Ovary (tissue), 1 donor: Measurements from ENCODE around the gene MUC5AC.

Experiments
- EP300 ChIP-seq: sonication (generic); formaldehyde crosslinking; IDR thresholded peaks from one replicate; pipeline ENCODE4 v1.6.1; 2017; ENCODE audit warnings: antibody characterized with exemption
- POLR2A ChIP-seq: fragments of 450-650 bp; IDR thresholded peaks from one replicate; pipeline ENCODE4 v1.6.1; 2017; ENCODE audit warnings: antibody characterized with exemption, mild to moderate bottlenecking, moderate library complexity

- TF ChIP-seq POLR2A (no peak), EP300 (no peak)
These were observed 38.8 kb upstream of the MUC5AC start for GRCh38 chr11:1118755-1119603.
